NCI-H2081 treated with DMSO at 0.1 percent for 48 hours (cell line): ENCODE results near the gene AR.
"Not testable (repeated sequence)": the region's sequence is repeated elsewhere in the genome, so short reads cannot be mapped to it uniquely, and the experiment has no call there.

Experiments used
- DNase-seq: peaks from one replicate; lab custom pipeline; 2025; lab: John Stamatoyannopoulos, UW

Gene AR

DNA sequence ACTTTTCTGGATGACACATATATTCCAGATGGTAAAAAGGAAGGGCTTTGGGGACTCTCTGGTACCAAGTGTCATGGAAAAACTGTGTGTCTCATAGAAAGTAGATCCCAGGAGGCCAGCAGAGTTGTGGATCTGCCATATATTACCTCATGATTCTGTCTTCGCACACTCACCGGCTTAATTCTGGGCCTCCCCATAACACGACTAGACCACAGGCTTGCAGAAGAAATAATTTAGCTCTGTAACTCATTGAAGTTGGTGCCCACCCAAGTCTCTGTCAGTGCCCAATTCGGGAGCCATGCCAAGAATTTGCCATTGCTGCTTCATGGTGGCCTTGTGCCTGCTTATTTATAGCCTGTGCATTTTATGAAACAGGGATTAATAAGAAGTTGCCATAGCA, 104.5 kb downstream of the AR start:
- DNase-seq, result no peak

DNA sequence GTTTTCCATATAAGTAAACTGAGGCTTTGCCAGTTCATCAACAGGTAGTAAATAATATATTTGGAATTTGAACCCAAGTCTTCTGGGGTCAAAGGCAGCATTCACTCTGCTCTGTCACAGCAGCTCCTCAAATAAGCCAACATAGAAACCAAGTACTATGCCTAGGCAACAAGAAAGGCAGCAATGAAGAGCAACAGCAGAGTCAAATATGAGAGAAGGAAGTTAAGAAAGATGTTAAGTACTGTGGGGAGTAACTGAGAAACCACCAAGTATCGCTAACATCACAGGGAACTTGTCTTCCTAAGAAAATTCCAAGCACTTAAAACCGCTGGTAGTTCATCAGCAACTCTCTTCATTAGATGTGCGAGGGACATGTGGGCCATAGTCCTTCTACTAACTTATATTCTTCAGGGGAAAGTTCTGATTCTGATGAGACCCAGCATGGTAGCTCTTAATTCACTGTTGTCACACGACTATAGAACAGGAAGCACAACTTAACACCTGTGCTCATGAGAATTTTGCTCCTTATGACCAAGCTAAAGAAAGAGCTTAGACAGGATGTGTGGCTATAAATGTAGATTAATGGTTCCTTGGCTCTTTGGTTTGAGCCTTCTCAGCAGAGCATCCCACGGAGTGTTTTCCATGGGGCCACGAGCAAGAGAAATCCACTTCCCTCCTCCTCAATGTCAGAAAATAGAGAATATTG, 107.8 kb downstream of the AR start:
- DNase-seq, result no peak

DNA sequence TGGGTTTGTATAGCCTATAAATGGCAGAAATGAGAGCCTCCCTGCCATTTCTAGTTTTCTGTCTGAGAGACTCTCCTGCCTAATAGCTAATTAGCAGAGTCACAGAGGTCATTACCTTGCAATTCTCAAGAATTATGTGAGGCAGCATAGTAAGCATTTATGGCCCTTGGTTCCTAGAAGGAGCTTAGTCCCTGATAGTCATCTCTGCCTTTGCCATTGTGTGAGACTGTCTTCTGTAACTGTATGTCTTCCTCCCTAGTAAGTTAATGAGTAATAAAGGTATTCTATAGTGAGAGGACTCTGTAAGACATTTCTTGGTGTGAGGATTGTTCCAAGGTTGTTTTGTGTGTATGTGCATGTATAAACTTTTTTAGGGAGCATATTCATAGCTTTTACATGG, 108.7 kb downstream of the AR start:
- no peak for DNase-seq

DNA sequence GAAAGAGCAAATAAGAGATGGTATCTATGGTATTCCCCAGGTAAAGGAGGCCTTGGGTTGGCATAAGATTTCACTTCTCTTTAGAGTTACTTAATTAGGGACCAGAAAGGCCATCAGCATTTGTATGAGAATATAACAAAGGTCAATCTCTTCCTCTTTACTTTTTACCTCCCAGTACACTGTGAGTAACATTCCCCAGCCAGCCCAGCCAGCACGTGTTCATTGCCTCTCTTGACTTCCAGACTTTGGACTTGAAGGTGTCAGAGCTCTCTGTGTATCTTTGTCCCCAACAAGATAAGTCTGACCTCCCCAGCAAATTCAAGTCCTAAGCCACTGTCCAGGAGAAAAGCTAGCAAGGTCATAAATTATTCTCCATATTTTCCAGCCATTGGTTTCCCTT, 110.5 kb downstream of the AR start:
- no peak for DNase-seq

DNA sequence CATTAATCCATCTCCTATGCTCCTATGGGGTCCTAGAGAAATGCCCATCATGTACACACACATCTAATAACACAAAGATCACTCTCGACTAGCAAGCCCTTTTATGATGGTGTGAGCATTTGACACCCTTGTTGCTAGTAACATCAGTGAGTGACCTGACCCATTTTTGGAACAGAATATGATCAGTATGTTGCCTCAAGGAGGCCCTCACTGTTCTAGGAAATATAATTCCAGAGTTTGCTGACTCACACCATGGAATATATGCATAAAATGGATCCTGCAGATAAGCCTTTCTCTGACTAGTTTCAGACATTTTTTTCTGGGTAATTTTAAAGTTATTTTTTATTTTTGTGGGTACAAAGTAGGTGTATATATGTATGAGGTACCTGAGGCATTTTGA, 121.8 kb downstream of the AR start:
- no peak for DNase-seq

DNA sequence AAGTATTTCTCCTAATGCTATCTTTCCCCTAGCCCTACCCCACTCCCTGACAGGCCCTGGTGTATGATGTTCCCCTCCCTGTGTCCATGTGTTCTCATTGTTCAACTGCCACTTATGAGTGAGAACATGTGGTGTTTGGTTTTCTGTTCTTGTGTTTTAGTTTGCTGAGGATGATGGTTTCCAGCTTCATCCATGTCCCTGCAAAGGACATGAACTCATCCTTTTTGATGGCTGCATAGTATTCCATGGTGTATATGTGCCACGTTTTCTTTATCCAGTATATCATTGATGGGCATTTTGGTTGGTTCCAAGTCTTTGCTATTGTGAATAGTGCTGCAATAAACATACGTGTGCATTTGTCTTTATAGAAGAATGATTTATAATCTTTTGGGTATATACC, 126.9 kb downstream of the AR start:
- not testable (repeated sequence) for DNase-seq

DNA sequence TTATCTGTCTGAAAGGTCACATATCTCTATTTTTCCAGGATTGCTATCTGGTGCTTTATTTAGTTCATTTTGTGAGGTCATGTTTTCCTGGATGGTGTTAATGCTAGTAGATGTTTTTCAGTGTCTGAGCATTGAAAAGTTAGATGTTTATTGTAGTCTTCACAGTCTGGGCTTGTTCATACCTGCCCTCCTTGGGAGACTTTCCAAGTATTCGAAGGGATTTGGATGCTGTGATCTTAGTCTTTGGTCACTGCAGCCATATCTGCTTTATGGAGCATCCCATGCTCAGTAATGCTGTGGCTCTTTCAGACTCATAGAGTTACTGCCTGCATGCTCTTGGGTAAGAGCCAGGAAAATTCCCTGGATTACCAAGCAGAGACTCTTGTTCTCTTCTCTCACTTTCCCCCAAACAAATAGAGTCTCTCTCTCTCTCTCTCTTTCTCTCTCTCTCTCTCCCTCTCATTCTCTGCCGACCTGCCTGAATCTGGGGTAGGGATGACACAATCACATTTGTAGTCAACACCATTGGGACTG, 130.0 kb downstream of the AR start:
- DNase-seq, result no peak

DNA sequence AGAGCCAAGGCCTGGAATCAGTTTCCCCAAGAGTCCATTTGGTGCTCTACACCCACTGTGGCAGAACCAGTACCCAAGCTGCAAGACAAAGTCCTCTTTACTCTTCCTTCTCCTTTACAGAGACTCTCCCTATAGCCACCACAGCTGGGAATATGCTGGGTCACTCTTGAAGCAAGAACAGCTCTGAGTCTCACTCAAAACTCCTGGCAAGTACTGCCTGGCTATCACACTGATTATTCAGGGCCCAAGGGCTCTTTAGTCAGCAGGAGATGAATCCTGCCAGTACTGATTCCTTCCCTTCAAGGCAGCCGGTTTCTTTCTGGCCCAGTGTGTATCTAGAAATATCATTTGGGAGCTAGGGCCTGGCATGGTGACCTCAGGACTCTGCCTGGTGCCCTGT, 130.9 kb downstream of the AR start:
- no peak for DNase-seq

DNA sequence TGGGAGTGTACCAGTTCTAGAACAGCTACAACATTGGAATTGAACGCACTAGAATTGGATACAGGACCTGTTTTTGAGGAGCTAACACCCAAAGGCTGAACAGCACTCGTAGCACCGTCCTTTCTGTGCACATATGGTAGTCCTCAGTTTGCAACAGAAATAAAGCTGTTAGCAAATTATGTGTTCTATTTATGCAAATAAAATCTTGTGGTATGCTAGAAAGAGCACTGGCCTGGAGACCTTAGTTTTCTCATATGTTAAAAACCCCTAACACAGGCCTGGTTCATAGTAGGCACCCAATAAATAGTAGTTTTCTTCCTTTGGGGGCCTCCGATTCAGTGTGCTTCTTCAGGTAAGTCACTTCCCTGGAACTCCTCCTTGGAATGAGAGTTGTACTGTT, 140.3 kb downstream of the AR start:
- no peak for DNase-seq

DNA sequence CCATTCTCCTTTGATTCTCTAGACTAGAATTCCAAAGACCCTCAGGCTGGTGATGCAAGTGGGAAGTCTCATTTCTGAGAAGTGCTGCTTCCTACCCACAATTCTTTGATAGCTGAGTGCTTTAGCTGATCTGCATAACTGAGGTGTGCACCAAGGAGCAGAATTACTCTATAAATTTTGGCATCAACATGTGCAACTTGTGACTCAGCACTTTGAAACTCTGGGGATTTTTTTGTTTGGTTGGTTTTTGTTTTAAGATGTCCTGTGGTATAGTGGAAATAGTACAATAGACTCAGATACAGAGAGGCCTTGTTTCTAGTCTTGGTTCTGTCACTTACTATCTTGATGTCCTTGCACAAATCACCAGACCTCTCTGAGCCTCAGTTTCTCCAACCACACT, 148.4 kb downstream of the AR start:
- no peak for DNase-seq

DNA sequence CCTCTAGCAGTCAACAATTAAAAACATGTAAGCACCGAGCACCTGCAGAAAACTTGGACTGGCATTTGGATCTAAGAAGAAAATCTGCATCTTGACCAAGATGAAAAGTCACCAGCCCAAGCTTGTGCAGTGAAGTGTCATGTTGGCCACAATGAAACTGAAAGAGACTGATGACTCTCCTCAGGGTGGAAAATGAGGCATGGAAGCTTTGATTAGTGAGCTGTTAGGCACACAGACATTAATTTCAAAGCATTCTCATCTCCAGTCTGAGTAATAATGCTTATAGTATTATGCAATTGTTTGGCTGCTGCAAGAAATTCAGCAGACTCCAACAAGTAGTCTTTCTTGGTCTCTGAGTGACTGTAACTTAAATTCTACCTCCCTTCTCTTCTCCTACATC, 150.1 kb downstream of the AR start:
- DNase-seq, result no peak

DNA sequence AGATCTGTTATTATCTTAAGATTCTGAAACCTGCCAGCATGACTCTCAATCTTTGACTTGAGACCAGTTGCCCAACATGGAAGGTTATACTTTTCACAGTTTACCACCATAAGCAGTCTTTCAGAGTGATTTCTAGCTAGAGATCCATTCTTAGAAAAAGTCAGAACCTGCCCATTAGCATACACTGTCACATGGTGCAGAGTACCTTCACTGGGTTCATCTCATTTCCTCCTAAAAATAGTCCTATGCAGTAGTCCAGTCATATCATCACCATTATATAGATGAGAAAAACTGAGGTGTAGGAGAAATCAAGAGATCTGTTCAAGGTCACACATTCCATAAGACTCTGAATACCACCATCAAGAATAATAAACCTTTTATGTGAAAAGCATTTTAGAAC, 153.6 kb downstream of the AR start:
- no peak for DNase-seq

DNA sequence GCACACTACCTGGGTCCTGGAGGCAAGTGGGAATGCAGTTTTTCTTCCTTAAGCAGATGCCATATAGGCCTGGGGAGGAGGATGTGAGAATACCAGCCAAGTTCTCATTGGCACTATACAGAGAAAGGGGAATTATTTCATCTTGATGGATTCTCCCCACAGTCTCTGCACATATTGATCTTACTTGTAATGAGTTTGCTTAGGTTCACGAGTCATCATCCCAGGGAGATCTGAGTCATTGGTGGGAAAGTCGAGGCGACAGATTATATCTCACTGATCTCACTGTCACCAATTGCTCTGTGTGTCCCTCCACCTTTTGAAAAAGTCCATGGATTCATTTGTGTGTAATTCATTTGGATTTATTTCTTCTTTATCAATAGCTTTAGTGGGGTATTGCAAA, 156.8 kb downstream of the AR start:
- no peak for DNase-seq

DNA sequence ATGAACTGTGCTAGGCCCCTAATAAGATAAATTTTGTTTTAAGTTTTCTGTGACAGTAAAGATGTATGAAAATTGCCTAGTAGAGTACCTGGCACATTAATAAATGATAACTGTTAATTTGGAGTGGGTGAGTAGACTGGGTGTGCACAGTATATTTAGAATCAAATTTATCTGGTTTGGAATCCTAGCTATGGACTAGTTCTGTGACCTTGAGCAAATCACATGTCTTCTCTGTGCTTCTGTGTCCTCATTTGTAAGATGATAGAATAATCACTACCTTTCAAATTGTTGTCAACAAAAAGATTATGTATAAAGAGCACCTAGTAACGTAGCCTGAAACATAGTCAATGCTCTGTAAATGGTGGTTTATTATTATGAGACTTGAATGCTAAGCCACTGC, 170.2 kb downstream of the AR start:
- DNase-seq, result no peak

DNA sequence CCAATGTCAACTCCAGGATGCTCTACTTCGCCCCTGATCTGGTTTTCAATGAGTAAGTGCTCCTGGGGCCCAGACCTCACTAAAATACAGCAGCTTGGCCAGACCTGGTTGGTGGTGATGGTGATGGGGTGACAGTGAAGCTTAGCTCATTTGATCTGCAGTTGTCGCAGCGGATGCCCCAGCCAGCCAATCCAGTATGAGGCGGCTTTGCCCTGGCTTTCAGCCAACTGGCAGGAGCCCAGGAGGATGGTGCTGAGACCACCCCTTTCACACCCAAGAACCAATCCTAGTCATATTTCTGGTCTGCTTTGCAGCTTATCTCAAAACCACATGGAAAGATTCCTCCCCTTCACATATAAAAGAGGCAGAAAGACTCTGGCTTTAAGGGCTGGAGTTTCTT, 173.8 kb downstream of the AR start:
- DNase-seq, result no peak

DNA sequence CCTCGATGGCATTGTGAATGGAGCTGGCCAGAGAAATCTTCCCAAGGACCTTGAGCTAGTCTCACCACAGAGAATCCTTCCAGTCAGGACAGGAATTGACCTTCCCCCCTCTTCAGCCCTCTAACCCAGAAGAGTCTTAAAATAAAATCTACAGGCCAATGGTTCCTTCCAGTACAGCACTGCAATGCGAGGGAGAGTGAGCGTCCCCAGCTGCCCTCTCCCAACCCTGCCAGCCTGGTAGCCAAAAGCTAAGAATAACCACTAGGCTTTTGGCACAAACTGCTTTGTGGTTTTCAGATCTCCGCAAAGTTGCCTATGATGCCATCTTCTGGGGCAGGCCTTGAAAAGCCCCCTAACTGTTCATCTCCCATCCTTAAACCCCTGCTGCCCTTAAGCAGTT, 175.1 kb downstream of the AR start:
- no peak for DNase-seq

DNA sequence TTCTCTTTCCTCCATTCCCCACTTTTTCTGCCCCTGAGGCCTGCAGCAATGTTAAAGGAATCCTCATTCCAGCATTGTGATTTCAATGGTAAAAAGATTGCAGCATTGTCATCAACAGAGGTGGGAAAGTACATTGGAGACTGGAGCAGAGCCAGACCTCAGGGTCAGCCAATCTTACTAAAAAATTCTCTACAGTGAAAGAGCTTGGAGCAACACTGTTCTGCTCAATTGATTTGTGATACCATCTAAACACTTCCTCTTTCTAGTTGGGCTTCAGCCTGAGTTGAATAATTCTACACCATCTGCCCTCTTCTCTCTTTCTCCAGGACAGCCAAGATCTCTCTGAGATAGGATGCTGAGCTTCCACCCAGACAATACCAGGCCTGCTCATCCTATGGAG, 176.5 kb downstream of the AR start:
- no peak for DNase-seq

DNA sequence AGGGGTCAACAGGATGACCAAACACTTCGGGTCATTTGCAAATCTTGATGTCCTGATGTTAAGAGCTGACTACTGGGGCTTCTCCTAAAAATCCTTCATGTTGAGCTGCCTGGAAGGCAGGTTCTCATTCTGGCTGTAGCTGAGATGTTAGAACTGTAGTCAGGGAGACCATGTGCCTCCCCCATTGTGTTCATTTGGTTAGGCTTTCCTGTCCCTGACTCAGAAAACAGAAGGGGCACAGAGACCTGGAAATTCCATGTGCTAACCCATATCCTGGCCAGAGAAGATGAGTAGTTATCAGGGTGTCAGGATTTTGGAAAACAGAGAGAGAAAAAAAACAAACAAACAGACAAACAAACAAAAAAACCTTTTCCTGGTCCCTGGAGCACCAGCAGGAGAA, 177.5 kb downstream of the AR start:
- DNase-seq, result no peak

DNA sequence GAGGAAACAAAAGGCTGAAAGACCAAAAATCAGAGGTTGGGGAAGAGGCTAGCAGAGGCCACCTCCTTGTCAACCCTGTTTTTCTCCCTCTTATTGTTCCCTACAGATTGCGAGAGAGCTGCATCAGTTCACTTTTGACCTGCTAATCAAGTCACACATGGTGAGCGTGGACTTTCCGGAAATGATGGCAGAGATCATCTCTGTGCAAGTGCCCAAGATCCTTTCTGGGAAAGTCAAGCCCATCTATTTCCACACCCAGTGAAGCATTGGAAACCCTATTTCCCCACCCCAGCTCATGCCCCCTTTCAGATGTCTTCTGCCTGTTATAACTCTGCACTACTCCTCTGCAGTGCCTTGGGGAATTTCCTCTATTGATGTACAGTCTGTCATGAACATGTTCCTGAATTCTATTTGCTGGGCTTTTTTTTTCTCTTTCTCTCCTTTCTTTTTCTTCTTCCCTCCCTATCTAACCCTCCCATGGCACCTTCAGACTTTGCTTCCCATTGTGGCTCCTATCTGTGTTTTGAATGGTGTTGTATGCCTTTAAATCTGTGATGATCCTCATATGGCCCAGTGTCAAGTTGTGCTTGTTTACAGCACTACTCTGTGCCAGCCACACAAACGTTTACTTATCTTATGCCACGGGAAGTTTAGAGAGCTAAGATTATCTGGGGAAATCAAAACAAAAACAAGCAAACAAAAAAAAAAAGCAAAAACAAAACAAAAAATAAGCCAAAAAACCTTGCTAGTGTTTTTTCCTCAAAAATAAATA, 179.9 kb downstream of the AR start:
- DNase-seq, result no peak

DNA sequence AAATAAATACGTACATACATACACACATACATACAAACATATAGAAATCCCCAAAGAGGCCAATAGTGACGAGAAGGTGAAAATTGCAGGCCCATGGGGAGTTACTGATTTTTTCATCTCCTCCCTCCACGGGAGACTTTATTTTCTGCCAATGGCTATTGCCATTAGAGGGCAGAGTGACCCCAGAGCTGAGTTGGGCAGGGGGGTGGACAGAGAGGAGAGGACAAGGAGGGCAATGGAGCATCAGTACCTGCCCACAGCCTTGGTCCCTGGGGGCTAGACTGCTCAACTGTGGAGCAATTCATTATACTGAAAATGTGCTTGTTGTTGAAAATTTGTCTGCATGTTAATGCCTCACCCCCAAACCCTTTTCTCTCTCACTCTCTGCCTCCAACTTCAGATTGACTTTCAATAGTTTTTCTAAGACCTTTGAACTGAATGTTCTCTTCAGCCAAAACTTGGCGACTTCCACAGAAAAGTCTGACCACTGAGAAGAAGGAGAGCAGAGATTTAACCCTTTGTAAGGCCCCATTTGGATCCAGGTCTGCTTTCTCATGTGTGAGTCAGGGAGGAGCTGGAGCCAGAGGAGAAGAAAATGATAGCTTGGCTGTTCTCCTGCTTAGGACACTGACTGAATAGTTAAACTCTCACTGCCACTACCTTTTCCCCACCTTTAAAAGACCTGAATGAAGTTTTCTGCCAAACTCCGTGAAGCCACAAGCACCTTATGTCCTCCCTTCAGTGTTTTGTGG, 180.7 kb downstream of the AR start:
- DNase-seq, result no peak

DNA sequence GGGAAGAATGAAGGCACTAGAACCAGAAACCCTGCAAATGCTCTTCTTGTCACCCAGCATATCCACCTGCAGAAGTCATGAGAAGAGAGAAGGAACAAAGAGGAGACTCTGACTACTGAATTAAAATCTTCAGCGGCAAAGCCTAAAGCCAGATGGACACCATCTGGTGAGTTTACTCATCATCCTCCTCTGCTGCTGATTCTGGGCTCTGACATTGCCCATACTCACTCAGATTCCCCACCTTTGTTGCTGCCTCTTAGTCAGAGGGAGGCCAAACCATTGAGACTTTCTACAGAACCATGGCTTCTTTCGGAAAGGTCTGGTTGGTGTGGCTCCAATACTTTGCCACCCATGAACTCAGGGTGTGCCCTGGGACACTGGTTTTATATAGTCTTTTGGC, 181.7 kb downstream of the AR start:
- no peak for DNase-seq

DNA sequence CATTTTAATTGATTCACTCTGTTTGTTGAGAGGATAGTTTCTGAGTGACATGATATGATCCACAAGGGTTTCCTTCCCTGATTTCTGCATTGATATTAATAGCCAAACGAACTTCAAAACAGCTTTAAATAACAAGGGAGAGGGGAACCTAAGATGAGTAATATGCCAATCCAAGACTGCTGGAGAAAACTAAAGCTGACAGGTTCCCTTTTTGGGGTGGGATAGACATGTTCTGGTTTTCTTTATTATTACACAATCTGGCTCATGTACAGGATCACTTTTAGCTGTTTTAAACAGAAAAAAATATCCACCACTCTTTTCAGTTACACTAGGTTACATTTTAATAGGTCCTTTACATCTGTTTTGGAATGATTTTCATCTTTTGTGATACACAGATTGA, 182.2 kb downstream of the AR start:
- no peak for DNase-seq

DNA sequence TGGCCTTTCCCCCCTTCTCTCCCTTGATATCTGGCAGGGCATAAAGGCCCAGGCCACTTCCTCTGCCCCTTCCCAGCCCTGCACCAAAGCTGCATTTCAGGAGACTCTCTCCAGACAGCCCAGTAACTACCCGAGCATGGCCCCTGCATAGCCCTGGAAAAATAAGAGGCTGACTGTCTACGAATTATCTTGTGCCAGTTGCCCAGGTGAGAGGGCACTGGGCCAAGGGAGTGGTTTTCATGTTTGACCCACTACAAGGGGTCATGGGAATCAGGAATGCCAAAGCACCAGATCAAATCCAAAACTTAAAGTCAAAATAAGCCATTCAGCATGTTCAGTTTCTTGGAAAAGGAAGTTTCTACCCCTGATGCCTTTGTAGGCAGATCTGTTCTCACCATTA, 183.8 kb downstream of the AR start:
- no peak for DNase-seq
